DND-41 (cell line): ENCODE data around the gene KY.
"Not testable (repeated sequence)": the region's sequence is repeated elsewhere in the genome, so short reads cannot be mapped to it uniquely, and the experiment has no call there.

Source experiments
- ATAC-seq: fragments of 200-7000 bp; cut with Tn5 transposase; 3 replicates; pipeline ENCODE4 v1.9.1; 2021; ENCODE audit warnings: low read depth; ENCODE audit not compliant: insufficient read depth
- DNase-seq: peaks from one replicate; pipeline ENCODE4 v3.0.0-alpha.2; 2020
- H2AFZ ChIP-seq: 2 replicates; pipeline ENCODE4 v1.6.0; 2012; ENCODE audit warnings: low read depth, low read length
- H3K27ac ChIP-seq: 2 replicates; pipeline ENCODE4 v1.5.1; 2012; ENCODE audit warnings: low read length, inconsistent platforms
- H3K27me3 ChIP-seq: fragments of 200-600 bp; sonication (generic); 2 replicates; pipeline ENCODE4 v1.6.0; 2012; ENCODE audit warnings: low read length, mild to moderate bottlenecking, inconsistent platforms; ENCODE audit not compliant: insufficient read depth, poor library complexity
- H3K36me3 ChIP-seq: 2 replicates; pipeline ENCODE4 v1.5.1; 2012; ENCODE audit warnings: low read length, inconsistent platforms; ENCODE audit not compliant: insufficient read depth
- H3K4me1 ChIP-seq: 2 replicates; pipeline ENCODE4 v1.5.1; 2012; ENCODE audit warnings: mild to moderate bottlenecking, low read length; ENCODE audit not compliant: insufficient read depth
- H3K4me2 ChIP-seq: 2 replicates; pipeline ENCODE4 v1.6.0; 2012; ENCODE audit warnings: mild to moderate bottlenecking, moderate library complexity, low read length, inconsistent platforms; ENCODE audit not compliant: insufficient read depth
- H3K4me3 ChIP-seq, 2 experiments: fragments of 200-600 bp in 1 of 2; shearing (Covaris generic) in 1 of 2; 2 replicates each; pipeline ENCODE4 v1.5.1; 2012 to 2016; ENCODE audit warnings: inconsistent platforms in 2 of 2, low read length in 2 of 2, mild to moderate bottlenecking in 2 of 2, low read depth in 1 of 2, moderate library complexity in 1 of 2
- H3K79me2 ChIP-seq: 2 replicates; pipeline ENCODE4 v1.6.0; 2012; ENCODE audit warnings: low read length, inconsistent platforms; ENCODE audit not compliant: insufficient read depth
- H3K9ac ChIP-seq: 2 replicates; pipeline ENCODE4 v1.6.0; 2012; ENCODE audit warnings: low read depth, mild to moderate bottlenecking, inconsistent platforms, low read length, moderate library complexity
- H3K9me3 ChIP-seq: 2 replicates; pipeline ENCODE4 v1.5.1; 2012; ENCODE audit warnings: low read length, moderate library complexity, mild to moderate bottlenecking, inconsistent platforms; ENCODE audit not compliant: insufficient read depth, severe bottlenecking
- H4K20me1 ChIP-seq: 2 replicates; pipeline ENCODE4 v1.6.0; 2012; ENCODE audit warnings: low read length; ENCODE audit not compliant: insufficient read depth
- EZH2 ChIP-seq: IDR thresholded peaks from 3 replicates; pipeline ENCODE4 v1.6.1; 2012; ENCODE audit warnings: borderline replicate concordance, low read depth, mild to moderate bottlenecking, moderate library complexity, low read length, inconsistent platforms; ENCODE audit not compliant: severe bottlenecking
- TF ChIP-seq, protein P1 (sequence below): IDR thresholded peaks from 2 replicates; pipeline ENCODE4 v1.5.1; 2012; ENCODE audit warnings: borderline replicate concordance, low read length, moderate library complexity, mild to moderate bottlenecking; ENCODE audit not compliant: poor library complexity, severe bottlenecking; ENCODE audit errors: extremely low read depth

The KY gene

DNA sequence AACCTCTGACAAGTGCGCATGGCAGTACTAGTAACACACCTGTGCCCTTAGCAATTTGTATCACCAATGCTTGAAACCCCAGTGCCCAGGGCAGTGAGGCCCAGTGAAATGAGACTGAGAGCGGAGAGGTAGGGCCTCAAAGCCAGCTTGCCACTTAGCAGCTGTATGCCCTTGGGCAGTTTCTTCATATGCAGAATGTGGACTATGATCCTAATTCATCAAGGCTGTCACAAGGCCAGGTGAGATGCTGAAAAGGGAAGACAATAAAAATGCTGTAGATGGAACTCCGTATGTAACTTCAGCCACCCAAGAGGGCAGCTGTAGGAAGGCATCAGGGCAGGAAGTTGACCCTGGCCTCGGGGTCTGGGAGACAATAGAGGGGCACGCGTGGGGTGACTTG, 74.4 kb downstream of the KY start:
- Histone ChIP-seq H2AFZ (no peak overlapping the region), H3K4me2 (no peak overlapping the region), H3K27me3 (no peaks in the 10 kb centered on the region), H3K27ac (no peak overlapping the region), H3K36me3 (no peaks in the 10 kb centered on the region), H3K9me3 (no peaks in the 10 kb centered on the region), H3K4me1 (no peaks in the 10 kb centered on the region), H3K4me3 (no peak overlapping the region), H4K20me1 (no peaks in the 10 kb centered on the region), H3K9ac (no peak overlapping the region), H3K79me2 (no peaks in the 10 kb centered on the region)
- TF ChIP-seq EZH2 = no peak
- TF ChIP-seq, protein P1, sequence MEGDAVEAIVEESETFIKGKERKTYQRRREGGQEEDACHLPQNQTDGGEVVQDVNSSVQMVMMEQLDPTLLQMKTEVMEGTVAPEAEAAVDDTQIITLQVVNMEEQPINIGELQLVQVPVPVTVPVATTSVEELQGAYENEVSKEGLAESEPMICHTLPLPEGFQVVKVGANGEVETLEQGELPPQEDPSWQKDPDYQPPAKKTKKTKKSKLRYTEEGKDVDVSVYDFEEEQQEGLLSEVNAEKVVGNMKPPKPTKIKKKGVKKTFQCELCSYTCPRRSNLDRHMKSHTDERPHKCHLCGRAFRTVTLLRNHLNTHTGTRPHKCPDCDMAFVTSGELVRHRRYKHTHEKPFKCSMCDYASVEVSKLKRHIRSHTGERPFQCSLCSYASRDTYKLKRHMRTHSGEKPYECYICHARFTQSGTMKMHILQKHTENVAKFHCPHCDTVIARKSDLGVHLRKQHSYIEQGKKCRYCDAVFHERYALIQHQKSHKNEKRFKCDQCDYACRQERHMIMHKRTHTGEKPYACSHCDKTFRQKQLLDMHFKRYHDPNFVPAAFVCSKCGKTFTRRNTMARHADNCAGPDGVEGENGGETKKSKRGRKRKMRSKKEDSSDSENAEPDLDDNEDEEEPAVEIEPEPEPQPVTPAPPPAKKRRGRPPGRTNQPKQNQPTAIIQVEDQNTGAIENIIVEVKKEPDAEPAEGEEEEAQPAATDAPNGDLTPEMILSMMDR = no peak
- ATAC-seq = no peak
- DNase-seq = no peak

DNA sequence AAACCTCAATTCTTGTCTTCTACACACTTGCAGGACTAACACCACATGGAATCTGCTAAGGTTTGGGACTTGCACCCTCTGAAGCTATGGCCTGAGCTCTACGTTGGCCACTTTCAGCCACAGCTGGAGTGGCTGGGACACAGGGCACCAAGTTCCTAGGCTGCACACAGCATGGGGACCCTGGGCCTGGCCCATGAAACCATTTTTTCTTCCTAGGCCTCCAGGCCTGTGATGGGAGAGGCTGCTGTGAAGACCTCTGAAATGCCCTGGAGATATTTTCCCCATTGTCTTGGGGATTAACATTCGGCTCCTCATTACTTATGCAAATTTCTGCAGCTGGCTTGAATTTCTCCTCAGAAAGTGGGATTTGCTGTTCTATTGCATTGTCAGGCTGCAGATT, 80.9 kb downstream of the KY start:
- ATAC-seq, H3K9ac ChIP-seq, H2AFZ ChIP-seq, H4K20me1 ChIP-seq, H3K4me2 ChIP-seq, H3K4me1 ChIP-seq, DNase-seq, H3K27ac ChIP-seq, H3K4me3 ChIP-seq, H3K79me2 ChIP-seq, H3K36me3 ChIP-seq, H3K27me3 ChIP-seq: not testable (repeated sequence)
- H3K9me3 ChIP-seq = peaks cover 21% of the 10 kb centered on the region

DNA sequence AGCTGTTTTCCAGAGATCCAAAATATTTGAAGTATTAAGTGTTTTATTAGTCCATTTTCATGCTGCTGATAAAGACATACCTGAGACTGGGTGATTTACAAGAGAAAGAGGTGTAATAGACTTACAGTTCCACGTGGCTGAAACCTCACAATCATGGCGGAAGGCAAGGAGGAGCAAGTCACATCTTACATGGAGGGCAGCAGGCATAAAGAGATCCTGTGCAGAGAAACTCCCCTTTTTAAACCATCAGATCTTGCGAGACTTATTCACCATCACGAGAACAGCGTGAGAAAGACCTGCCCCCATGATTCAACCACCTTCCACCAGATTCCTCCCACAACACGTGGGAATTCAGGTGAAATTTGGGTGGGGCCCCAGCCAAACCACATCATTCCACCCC, 82.0 kb downstream of the KY start:
- ATAC-seq (no peak), DNase-seq (no peak)
- no peak overlapping the region for H3K4me2 ChIP-seq
- H3K27ac ChIP-seq = no peak overlapping the region
- H3K4me1 ChIP-seq = no peaks in the 10 kb centered on the region
- H3K9ac ChIP-seq = no peak overlapping the region
- H2AFZ ChIP-seq = no peak overlapping the region
- TF ChIP-seq EZH2 = no peak
- TF ChIP-seq, protein P1 = no peak
- H3K27me3 ChIP-seq = no peaks in the 10 kb centered on the region
- H3K36me3 ChIP-seq = no peaks in the 10 kb centered on the region
- no peak overlapping the region for H3K4me3 ChIP-seq
- H3K9me3 ChIP-seq = peaks cover 21% of the 10 kb centered on the region
- H4K20me1 ChIP-seq = no peaks in the 10 kb centered on the region
- H3K79me2 ChIP-seq = no peaks in the 10 kb centered on the region

DNA sequence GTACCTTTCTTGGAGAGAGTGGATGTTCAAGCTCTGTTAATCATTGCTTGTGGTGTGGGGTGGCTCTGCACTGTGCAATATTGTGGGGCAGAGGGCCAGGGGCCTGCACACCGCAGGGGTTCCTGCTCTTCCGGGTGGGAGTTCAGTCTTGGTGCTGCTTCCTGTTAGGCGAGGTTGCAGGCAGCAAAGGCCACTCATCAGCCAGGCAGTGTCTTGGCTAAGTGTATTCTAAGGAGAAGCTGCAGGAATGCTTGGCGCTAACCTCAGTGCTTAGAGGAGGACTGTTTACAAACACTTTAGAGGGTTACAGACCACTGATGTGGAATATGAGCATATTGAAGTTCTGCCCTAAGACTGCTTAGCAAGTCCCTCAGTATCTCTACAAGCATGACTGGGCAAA, 83.2 kb downstream of the KY start:
- Histone ChIP-seq H3K4me2 (no peak overlapping the region), H3K4me1 (no peaks in the 10 kb centered on the region), H3K27ac (no peak overlapping the region), H3K27me3 (no peaks in the 10 kb centered on the region), H4K20me1 (no peaks in the 10 kb centered on the region), H2AFZ (no peak overlapping the region), H3K36me3 (no peaks in the 10 kb centered on the region), H3K9me3 (peaks cover 21% of the 10 kb centered on the region), H3K79me2 (no peaks in the 10 kb centered on the region), H3K4me3 (no peak overlapping the region), H3K9ac (no peak overlapping the region)
- DNase-seq = no peak
- TF ChIP-seq, protein P1 = no peak
- no peak for TF ChIP-seq EZH2
- no peak for ATAC-seq
